Liver (tissue), 9 donors: Measurements from ENCODE around the gene CALU. TPM values are rescaled to one million over a fixed set of nuclear protein-coding genes. Genes with fewer than 3 reads are reported as not detected.

Source experiments
- DNase-seq: peaks from one replicate; pipeline ENCODE4 v3.0.0-alpha.2; 2017; ENCODE audit warnings: low spot score
- H3K27ac ChIP-seq, 2 donors: one replicate each; pipeline ENCODE4 v1.7.0; 2013; ENCODE audit warnings: inconsistent platforms in 2 of 2, low read length in 2 of 2, control low read depth in 1 of 2, low read depth in 1 of 2, mild to moderate bottlenecking in 1 of 2
- H3K27me3 ChIP-seq, 4 donors: one replicate each; pipeline versions ENCODE4 v1.6.1 to v1.7.0; 2013; ENCODE audit warnings: low read length in 3 of 4, inconsistent platforms in 1 of 4, mild to moderate bottlenecking in 1 of 4, moderate library complexity in 1 of 4; ENCODE audit not compliant: control insufficient read depth in 4 of 4, insufficient read depth in 4 of 4
- H3K36me3 ChIP-seq, 4 donors: one replicate each; pipeline versions ENCODE4 v1.6.1 to v1.7.0; 2013; ENCODE audit warnings: low read length in 3 of 4, mild to moderate bottlenecking in 3 of 4, low read depth in 1 of 4, moderate library complexity in 1 of 4; ENCODE audit not compliant: control insufficient read depth in 4 of 4, insufficient read depth in 3 of 4
- H3K4me1 ChIP-seq, 4 donors: one replicate each; pipeline versions ENCODE4 v1.6.1 to v1.7.0; 2013; ENCODE audit warnings: low read length in 3 of 4, mild to moderate bottlenecking in 3 of 4, moderate library complexity in 1 of 4; ENCODE audit not compliant: control insufficient read depth in 4 of 4, insufficient read depth in 4 of 4
- H3K4me3 ChIP-seq, 3 donors: one replicate each; pipeline versions ENCODE4 v1.6.1 to v1.7.0; 2013; ENCODE audit warnings: low read length in 3 of 3, control low read depth in 1 of 3, low read depth in 1 of 3, mild to moderate bottlenecking in 1 of 3
- H3K9ac ChIP-seq, 2 donors: one replicate each; pipeline ENCODE4 v1.7.0; 2013; ENCODE audit warnings: low read length in 2 of 2, mild to moderate bottlenecking in 2 of 2, moderate library complexity in 2 of 2, control low read depth in 1 of 2, low read depth in 1 of 2
- H3K9me3 ChIP-seq, 4 donors: one replicate each; pipeline versions ENCODE4 v1.6.1 to v1.7.0; 2013; ENCODE audit warnings: low read length in 3 of 4; ENCODE audit not compliant: control insufficient read depth in 4 of 4
- FOXA1 ChIP-seq: IDR thresholded peaks from 2 replicates; pipeline ENCODE4 v1.6.1; 2016; ENCODE audit warnings: antibody characterized with exemption
- FOXA2 ChIP-seq: IDR thresholded peaks from 2 replicates; pipeline ENCODE4 v1.6.1; 2016; ENCODE audit warnings: antibody characterized with exemption
- GABPA ChIP-seq, 2 donors: IDR thresholded peaks in 1 of 2; conservative IDR thresholded peaks in 1 of 2; 2 replicates each; pipeline ENCODE4 v1.6.1; 2016; ENCODE audit warnings: antibody characterized with exemption in 2 of 2, mild to moderate bottlenecking in 1 of 2, moderate library complexity in 1 of 2
- HNF4A ChIP-seq, 2 donors: conservative IDR thresholded peaks; 2 replicates each; pipeline ENCODE4 v1.6.1; 2016; ENCODE audit warnings: antibody characterized with exemption in 2 of 2, mild to moderate bottlenecking in 2 of 2
- HNF4G ChIP-seq: IDR thresholded peaks from 2 replicates; pipeline ENCODE4 v1.6.1; 2016; ENCODE audit warnings: antibody characterized with exemption
- JUND ChIP-seq, 2 donors: IDR thresholded peaks; 2 replicates each; pipeline ENCODE4 v1.6.1; 2016; ENCODE audit warnings: antibody characterized with exemption in 2 of 2
- NR2F2 ChIP-seq: IDR thresholded peaks from 2 replicates; pipeline ENCODE4 v1.6.1; 2016; ENCODE audit warnings: antibody characterized with exemption
- RAD21 ChIP-seq, 2 donors: IDR thresholded peaks; 2 replicates each; pipeline ENCODE4 v1.6.1; 2016; ENCODE audit warnings: antibody characterized with exemption in 2 of 2, mild to moderate bottlenecking in 2 of 2
- RXRA ChIP-seq, 2 donors: IDR thresholded peaks; 2 replicates each; pipeline ENCODE4 v1.6.1; 2017 to 2018; ENCODE audit warnings: antibody characterized with exemption in 2 of 2, mild to moderate bottlenecking in 1 of 2
- SP1 ChIP-seq: IDR thresholded peaks from 2 replicates; pipeline ENCODE4 v1.6.1; 2018; ENCODE audit warnings: antibody characterized with exemption, mild to moderate bottlenecking
- TAF1 ChIP-seq: conservative IDR thresholded peaks from 2 replicates; pipeline ENCODE4 v1.6.1; 2016; ENCODE audit warnings: antibody characterized with exemption, mild to moderate bottlenecking
- YY1 ChIP-seq: IDR thresholded peaks from 2 replicates; pipeline ENCODE4 v1.6.1; 2016; ENCODE audit warnings: antibody characterized with exemption, mild to moderate bottlenecking
- WGBS: extraction: QIAGEN DNeasy Blood & Tissue Kit; methylation state at CpG from one replicate; pipeline ENCODE4 v1.1.7; 2013; 5-methylcytosine and 5-hydroxymethylcytosine counted together
- polyA plus RNA-seq, 2 donors: library from polyadenylated mRNA; stranded (reverse) in 1 of 2; unstranded in 1 of 2; fragments of 200-250 nt in 1 of 2; fragments of >200 nt in 1 of 2; fragmentation: Nextera tagmentation in 1 of 2; extraction: Ambion mirVana in 1 of 2; gene quantifications; one replicate each; pipeline versions ENCODE4 v1.2.1 to v1.2.3, GENCODE V29; 2013 to 2015
- total RNA-seq, 2 donors: library from RNA; depleted of rRNA; stranded (reverse); fragments of >200 nt; gene quantifications; one replicate each; pipeline ENCODE4 v1.2.3, GENCODE V29; 2014
- TF ChIP-seq, protein P1 (sequence below): IDR thresholded peaks from 2 replicates; pipeline ENCODE4 v1.6.1; 2016; ENCODE audit warnings: antibody characterized with exemption, mild to moderate bottlenecking
- TF ChIP-seq, protein P2 (sequence below): fragments of 150-350 bp; IDR thresholded peaks from 2 replicates; pipeline ENCODE4 v1.5.1; 2017; ENCODE audit warnings: improper control_type of control experiment, low read depth, low read length; ENCODE audit not compliant: missing input control
- TF ChIP-seq, protein P3 (sequence below): IDR thresholded peaks from 2 replicates; pipeline ENCODE4 v1.6.1; 2016; ENCODE audit warnings: antibody characterized with exemption
- TF ChIP-seq, protein P4 (sequence below): IDR thresholded peaks from 2 replicates; pipeline ENCODE4 v1.6.1; 2016; ENCODE audit warnings: antibody characterized with exemption
- TF ChIP-seq, protein P5 (sequence below): IDR thresholded peaks from 2 replicates; pipeline ENCODE4 v1.6.1; 2016; ENCODE audit warnings: antibody characterized with exemption
- donor health status: healthy.
- donor health status: healthy.
- donor health status: healthy.
- donor health status: healthy.
- donor health status: healthy.

The CALU gene
- total and polyA plus RNA-seq, 4 donors: 37.1 to 57.9 (median 42.5) TPM

DNA sequence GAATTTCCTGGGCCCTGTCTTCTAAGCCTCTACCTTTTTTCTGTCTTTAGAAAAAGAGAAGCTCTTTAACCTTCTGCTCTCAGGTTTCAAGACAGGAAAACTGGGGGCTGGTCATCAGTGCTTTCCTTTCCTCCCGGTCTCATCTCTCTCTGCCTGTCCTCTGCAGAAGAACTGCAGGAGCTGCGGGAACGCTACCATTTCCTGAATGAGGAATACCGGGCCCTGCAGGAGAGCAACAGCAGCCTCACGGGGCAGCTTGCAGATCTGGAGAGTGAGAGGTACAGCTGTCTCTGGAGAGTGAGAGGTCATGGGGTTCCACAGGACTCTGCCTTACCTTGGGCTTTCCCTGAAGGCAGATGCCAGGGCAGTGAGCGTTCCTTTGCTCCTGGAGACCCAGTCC, 65.3 kb downstream of the CALU start (continued):
- TF ChIP-seq, protein P1, sequence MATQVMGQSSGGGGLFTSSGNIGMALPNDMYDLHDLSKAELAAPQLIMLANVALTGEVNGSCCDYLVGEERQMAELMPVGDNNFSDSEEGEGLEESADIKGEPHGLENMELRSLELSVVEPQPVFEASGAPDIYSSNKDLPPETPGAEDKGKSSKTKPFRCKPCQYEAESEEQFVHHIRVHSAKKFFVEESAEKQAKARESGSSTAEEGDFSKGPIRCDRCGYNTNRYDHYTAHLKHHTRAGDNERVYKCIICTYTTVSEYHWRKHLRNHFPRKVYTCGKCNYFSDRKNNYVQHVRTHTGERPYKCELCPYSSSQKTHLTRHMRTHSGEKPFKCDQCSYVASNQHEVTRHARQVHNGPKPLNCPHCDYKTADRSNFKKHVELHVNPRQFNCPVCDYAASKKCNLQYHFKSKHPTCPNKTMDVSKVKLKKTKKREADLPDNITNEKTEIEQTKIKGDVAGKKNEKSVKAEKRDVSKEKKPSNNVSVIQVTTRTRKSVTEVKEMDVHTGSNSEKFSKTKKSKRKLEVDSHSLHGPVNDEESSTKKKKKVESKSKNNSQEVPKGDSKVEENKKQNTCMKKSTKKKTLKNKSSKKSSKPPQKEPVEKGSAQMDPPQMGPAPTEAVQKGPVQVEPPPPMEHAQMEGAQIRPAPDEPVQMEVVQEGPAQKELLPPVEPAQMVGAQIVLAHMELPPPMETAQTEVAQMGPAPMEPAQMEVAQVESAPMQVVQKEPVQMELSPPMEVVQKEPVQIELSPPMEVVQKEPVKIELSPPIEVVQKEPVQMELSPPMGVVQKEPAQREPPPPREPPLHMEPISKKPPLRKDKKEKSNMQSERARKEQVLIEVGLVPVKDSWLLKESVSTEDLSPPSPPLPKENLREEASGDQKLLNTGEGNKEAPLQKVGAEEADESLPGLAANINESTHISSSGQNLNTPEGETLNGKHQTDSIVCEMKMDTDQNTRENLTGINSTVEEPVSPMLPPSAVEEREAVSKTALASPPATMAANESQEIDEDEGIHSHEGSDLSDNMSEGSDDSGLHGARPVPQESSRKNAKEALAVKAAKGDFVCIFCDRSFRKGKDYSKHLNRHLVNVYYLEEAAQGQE: no peak

DNA sequence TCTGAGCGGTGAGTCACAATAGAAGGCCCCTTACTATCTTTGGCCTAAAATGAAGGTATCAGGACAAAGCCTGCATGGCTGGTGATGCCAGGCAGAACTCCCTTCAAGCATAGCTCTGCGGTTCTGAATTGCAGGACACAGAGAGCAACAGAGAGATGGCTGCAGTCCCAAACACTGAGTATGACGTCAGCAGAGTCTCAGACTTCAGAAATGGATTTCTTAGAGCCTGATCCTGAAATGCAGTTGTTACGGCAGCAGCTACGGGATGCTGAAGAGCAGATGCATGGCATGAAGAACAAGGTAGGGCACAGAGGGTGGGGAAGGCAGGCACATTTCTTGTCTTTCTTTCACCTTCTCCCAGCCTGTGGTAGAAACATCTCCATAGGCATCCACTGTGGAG, 66.1 kb downstream of the CALU start:
- H3K4me3 ChIP-seq: no peak overlapping the region
- H3K9ac ChIP-seq: no peak overlapping the region
- no peak for DNase-seq
- no peaks in the 10 kb centered on the region for H3K4me1 ChIP-seq
- no peak overlapping the region for H3K27ac ChIP-seq
- H3K27me3 ChIP-seq: no peaks in the 10 kb centered on the region
- 94% methylated on average over 5 of the region's 5 CpGs for WGBS
- TF ChIP-seq, protein P2, sequence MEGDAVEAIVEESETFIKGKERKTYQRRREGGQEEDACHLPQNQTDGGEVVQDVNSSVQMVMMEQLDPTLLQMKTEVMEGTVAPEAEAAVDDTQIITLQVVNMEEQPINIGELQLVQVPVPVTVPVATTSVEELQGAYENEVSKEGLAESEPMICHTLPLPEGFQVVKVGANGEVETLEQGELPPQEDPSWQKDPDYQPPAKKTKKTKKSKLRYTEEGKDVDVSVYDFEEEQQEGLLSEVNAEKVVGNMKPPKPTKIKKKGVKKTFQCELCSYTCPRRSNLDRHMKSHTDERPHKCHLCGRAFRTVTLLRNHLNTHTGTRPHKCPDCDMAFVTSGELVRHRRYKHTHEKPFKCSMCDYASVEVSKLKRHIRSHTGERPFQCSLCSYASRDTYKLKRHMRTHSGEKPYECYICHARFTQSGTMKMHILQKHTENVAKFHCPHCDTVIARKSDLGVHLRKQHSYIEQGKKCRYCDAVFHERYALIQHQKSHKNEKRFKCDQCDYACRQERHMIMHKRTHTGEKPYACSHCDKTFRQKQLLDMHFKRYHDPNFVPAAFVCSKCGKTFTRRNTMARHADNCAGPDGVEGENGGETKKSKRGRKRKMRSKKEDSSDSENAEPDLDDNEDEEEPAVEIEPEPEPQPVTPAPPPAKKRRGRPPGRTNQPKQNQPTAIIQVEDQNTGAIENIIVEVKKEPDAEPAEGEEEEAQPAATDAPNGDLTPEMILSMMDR: no peak
- TF ChIP-seq, protein P1: no peak
- TF ChIP-seq, protein P3, sequence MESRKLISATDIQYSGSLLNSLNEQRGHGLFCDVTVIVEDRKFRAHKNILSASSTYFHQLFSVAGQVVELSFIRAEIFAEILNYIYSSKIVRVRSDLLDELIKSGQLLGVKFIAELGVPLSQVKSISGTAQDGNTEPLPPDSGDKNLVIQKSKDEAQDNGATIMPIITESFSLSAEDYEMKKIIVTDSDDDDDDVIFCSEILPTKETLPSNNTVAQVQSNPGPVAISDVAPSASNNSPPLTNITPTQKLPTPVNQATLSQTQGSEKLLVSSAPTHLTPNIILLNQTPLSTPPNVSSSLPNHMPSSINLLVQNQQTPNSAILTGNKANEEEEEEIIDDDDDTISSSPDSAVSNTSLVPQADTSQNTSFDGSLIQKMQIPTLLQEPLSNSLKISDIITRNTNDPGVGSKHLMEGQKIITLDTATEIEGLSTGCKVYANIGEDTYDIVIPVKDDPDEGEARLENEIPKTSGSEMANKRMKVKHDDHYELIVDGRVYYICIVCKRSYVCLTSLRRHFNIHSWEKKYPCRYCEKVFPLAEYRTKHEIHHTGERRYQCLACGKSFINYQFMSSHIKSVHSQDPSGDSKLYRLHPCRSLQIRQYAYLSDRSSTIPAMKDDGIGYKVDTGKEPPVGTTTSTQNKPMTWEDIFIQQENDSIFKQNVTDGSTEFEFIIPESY: no peak
- TF ChIP-seq RXRA (IDR thresholded peaks at IDR 0.05) (no peak), YY1 (no peak), RAD21 (IDR thresholded peaks at IDR 0.05) (no peak), SP1 (no peak), NR2F2 (no peak), HNF4G (no peak), TAF1 (no peak), GABPA (IDR thresholded peaks at IDR 0.05 in 1 of 2, conservative IDR thresholded peaks at IDR 0.05 in 1 of 2) (no peak), HNF4A (conservative IDR thresholded peaks at IDR 0.05) (no peak), FOXA1 (no peak), JUND (IDR thresholded peaks at IDR 0.05) (no peak), FOXA2 (no peak)
- TF ChIP-seq, protein P4, sequence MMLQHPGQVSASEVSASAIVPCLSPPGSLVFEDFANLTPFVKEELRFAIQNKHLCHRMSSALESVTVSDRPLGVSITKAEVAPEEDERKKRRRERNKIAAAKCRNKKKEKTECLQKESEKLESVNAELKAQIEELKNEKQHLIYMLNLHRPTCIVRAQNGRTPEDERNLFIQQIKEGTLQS: no peak
- TF ChIP-seq, protein P5, sequence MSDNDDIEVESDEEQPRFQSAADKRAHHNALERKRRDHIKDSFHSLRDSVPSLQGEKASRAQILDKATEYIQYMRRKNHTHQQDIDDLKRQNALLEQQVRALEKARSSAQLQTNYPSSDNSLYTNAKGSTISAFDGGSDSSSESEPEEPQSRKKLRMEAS: no peak
- H3K9me3 ChIP-seq: no peaks in the 10 kb centered on the region
- no peaks in the 10 kb centered on the region for H3K36me3 ChIP-seq
